ENCODE results near the gene ZFR. TPM values are rescaled to one million over a fixed set of nuclear protein-coding genes. Genes with fewer than 3 reads are reported as not detected.
"Not testable (repeated sequence)": the region's sequence is repeated elsewhere in the genome, so short reads cannot be mapped to it uniquely, and the experiment has no call there.

Gene ZFR
- total RNA-seq, 1 donor from 2014 or later = 73.8 TPM

DNA sequence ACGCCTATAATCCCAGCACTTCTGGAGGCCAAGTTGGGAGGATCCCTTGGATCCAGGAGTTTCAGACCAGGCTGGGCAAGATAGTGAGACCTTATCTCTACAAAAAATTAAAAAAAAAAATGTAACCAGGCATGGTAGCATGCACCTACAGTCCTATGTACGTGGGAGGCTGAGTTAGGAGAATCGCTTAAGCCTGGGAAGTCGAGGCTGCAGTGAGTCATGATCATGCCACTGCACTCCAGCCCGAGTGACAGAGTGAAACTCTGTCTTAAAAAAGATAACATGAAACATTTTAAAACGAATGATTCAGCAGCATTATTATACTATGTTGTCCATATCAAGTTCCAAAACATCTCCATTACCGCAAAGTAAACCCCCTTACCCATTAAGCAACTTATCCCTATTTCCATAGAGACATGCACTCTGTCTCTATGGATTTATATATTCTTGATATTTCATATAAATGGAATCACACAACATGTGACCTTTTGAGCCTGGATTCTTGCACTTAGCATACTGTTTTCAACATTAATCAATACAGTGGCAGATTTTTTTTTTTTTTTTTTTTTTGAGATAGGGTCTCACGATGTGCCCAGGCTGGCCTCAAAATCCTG lies 74.9 kb downstream of the ZFR start:
- DNase-seq (ENCODE audit: low spot score) = no peak
- intact Hi-C loops (cut with DNase I) = no loop called here

DNA sequence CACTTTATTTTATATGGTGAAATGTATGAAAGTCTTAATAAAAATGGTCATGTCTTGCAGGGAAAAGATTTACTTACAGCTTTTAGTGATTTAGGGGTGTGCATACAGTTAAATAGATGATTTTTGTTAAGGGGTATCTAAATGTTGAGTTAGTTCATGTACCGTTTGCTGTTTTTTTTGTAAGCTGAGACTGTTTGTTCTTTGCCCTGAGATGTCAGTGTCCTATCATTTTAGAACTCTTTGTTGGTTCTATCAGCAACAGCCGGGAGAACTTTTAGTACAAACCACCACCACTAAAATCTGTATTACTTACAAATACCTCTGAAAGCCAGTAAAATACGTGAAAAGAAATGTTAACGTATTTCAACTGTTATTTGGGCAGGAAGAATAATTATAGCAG lies 75.5 kb downstream of the ZFR start:
- intact Hi-C loops (cut with DNase I) = no loop called here

DNA sequence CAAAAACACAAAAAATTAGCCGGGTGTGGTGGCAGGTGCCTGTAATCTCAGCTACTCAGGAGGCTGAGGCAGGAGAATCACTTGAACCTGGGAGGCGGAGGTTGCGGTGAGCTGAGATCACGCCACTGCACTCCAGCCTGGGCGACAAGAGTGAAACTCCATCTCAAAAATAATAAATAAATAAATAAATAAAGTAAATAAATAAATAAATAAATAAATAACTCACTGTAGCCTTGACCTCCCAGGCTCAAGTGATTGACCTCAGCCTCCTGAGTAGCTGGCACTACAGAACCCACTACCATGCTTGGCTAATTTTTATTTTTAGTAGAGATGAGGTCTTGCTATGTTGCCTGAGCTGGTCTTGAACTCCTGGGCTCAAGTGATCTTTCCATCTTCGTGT lies 77.3 kb downstream of the ZFR start:
- intact Hi-C loops (cut with DNase I); DNase-seq (ENCODE audit: low spot score): not testable (repeated sequence)

More for the DNA sequence above, 75.5 kb downstream of the ZFR start:
- DNase-seq (ENCODE audit: low spot score) = no peak

DNA sequence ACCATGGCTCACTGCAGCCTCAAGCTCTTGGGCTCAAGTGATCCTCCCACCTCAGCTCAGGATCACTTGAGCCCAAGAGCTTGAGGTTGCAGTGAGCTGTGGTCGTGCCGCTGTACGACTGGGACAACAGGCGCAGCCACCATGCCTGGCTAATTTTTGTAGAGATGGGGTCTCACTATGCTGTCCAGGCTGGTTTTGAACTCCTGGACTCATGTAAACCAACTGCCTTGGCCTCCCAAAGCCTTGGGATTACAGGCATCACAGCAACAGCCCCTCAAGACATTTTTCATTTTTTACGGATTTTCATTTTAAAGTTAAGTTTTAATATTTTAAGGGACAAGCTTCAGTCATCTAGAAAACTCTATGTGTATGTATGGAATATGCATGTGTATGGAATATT lies 78.9 kb downstream of the ZFR start:
- no peak for DNase-seq (ENCODE audit: low spot score)
- intact Hi-C loops (cut with DNase I) = no loop called here

DNA sequence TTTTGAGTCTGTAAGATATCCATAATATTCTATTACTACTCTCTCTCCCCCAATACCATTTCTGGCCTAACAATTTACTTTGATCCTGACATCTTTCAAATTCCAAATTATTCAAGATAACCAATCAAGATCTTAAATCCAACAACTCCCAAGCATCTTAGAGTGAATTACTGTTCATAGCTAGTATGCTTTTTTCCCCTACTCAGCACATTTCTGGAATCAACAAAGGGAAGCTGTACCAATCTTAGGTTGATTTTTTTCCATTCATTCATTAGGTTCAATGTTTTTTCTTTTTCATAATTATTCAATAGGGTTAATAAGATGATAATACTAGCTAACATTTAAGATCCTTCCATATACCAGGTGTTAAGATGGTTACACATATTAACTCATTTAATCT lies 81.5 kb downstream of the ZFR start:
- no peak for DNase-seq (ENCODE audit: low spot score)
- intact Hi-C loops (cut with DNase I) = no loop called here

DNA sequence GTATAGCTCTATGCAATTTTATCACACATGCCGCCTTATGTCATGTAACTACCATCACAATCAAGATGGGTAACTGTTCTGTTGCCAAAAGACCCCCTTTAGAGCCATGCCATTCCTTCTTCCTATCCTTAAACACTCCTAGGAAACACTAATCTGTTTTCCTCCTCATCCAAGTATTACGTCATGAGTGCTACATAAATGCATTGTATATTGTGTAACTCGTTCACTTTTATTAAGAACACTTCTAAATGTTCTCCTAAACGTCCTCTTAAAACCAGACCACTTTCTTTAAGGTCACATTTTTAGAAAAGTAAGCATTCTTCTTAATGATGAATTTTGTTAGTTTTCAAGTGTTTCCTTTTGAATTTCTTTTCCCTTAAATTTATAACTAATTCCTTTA lies 82.0 kb downstream of the ZFR start:
- intact Hi-C loops (cut with DNase I) = no loop called here

DNA sequence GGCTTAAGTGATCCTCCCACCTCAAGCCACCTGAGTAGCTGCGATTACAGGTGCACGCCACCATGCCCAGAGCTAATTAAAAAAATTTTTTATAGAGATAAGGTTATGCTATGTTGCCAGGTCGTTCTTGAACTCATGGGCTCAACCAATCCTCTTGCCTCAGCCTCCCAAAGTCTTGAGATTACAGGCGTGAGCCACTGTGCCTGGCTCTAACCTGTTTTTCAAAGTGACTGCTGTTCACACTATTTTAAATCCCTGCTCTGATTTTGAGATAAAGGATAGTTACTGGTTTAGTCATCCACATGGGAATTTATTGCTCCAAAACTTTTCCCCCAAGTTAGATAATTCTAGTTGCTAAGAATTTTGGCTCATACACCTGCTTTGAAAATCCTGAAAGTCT lies 83.6 kb downstream of the ZFR start:
- intact Hi-C loops (cut with DNase I) = no loop called here
- no peak for DNase-seq (ENCODE audit: low spot score)

More for the DNA sequence above, 82.0 kb downstream of the ZFR start:
- DNase-seq (ENCODE audit: low spot score) = no peak

DNA sequence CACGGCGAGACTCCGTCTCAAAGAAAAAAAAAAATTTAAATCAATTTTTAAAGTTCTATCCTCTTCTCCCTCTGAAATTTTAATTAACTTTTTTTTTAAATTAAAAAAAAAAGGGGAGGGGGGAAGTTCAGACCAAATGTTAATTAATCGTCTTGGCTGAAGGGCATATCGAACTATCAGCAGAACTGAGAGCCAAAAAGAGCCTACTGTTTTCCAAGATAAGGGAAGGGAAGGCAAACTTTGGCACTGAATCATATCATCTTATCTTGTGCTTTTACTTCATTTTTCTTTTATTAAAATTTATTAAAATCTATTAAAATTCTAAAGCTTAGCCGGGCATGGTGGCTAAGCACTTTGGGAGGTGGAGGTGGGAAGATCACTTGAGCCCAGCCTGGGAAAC lies 85.9 kb downstream of the ZFR start:
- DNase-seq (ENCODE audit: low spot score) = no peak
- intact Hi-C loops (cut with DNase I) = no loop called here

DNA sequence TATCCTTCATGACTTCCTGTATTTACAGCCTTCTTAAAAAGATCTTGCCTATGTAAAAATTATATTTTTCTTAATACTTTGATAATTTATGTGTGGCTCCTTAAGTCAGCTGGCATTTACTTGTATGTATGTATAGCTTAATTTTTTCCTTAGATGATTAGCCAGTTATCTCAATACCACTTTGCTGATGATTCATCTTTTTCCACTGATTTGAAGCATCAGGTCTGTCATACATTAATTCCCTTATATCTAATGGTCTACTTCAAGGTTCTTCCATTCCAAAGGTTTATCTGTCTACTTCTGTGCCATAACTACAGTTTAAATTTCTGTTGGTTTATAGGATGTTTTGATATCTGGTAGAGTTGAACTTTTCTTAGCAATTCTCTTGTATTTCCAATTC lies 86.9 kb downstream of the ZFR start:
- DNase-seq (ENCODE audit: low spot score) = no peak
- intact Hi-C loops (cut with DNase I) = no loop called here

DNA sequence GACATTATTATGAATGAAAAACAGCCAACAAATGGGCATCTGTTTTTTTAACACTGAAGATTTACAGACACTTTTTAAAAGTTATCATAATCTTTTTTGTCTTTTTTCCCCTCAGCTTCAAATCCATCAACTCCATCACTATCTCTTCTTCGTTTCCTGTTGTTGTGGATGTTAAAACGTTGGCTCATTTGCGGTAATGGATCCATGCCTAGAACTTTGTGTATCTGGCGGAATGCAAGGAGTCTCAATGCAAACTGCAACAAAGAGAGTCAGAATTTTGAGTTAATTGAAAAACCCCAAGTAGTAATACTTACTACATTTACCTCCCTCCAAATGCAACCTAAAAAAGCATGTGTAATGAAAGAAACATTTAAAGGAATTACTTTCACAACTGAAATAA lies 88.9 kb downstream of the ZFR start:
- no peak for DNase-seq (ENCODE audit: low spot score)
- intact Hi-C loops (cut with DNase I) = no loop called here

DNA sequence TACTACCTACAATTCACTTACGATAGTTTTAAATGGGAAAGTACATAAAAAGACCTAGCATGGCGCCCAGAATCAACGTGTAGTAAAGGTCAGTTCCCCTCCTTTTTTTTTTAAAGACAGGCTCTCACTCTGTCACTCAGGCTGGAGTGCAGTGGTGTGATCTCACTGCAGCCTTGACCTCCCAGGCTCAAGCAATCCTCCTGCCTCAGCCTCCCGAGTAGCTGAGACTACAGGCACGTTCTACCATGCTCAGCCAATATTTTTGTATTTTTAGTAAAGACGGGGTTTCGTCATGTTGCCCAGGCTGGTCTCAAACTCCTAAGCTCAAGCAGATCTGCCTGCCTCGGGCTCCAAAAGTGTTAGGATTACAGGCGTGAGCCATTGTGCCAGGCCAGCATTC lies 91.1 kb downstream of the ZFR start:
- intact Hi-C loops (cut with DNase I) = no loop called here
- no peak for DNase-seq (ENCODE audit: low spot score)

DNA sequence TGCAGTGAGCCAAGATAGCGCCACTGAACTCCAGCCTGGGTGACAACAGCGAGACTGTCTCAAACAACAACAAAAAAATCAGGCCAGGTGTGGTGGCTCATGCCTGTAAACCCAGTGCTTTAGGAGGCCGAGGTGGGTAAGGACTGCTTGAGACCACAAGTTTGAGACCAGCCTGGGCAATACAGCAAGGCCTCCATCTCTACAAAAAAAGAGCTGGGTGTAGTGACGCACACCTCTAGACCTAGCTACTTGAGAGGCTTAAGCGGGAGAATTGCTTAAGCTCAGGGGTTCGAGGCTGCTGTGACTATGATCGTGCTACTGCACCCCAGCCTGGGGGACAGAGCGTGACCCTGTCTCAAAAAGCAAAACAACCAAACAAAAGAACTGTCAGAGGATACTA lies 91.9 kb downstream of the ZFR start:
- no peak for DNase-seq (ENCODE audit: low spot score)
- intact Hi-C loops (cut with DNase I) = no loop called here

DNA sequence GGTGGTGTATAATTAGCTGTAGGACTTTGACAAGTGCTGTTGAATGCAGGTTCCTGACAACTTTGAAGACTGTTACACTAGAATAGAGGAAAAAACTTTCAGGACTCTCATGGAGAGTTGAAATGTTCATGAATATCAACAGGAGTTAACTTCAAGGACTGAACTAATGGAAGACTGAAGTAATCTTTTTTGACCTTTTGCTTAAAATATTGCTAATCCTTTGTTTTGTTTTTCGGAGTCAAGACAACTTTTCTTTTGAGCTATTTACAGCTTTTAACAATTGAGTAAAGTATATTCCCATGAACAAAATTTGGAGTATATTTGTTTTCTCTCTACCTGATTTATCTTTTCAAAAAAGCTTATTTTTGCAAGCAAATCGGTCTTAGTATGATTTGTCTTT lies 97.7 kb downstream of the ZFR start:
- no peak for DNase-seq (ENCODE audit: low spot score)
- intact Hi-C loops (cut with DNase I) = no loop called here

DNA sequence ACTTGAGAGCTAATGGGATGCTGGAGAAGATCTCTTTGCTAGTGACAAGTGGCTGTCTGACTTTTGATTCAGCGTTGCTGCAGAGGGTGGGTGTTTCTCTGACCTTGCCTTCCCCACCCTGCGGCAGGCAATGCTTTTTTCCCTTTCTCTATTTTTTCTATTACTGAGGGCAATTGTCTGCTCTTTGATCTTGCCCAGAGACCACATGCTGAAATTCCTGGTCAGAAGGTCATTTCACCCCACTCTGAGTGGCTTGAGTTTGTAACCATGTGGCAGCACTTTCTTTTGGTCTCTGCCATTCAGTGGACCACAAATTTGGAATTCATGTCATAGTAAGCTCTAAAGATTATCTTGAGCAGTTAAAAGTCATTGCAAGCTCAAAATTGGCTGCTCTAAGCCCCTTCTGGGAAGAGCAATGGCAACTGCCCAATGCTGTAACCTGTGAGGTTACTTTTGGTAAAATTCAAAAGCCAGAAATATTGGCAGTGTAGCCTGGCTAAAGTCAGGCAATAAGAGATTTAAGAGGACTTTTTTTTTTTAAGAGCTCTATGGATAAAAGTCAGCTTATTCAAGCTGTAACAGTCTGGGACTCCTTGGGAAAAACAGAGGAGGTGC lies 101.4 kb downstream of the ZFR start:
- intact Hi-C loops (cut with DNase I) = no loop called here
- DNase-seq (ENCODE audit: low spot score) = no peak

DNA sequence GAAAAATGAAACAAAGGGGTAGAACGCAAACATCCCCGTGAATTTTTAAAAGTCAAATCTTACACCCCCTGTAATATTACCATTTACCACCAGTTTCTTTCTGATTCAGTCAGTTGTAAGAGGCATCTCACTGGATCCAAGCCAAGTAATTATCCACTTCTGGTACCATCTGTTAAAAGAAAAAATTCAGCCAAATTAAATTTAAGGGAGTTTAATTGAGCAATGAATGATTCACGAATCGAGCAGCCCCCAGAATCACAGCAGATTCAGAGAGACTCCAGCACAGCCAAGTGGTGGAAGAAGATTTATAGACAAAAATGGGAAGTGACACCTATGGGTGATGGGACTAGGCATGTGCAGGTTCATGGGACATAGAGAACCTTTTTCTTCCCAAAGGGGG lies 101.9 kb downstream of the ZFR start:
- no peak for DNase-seq (ENCODE audit: low spot score)
- intact Hi-C loops (cut with DNase I) = no loop called here

DNA sequence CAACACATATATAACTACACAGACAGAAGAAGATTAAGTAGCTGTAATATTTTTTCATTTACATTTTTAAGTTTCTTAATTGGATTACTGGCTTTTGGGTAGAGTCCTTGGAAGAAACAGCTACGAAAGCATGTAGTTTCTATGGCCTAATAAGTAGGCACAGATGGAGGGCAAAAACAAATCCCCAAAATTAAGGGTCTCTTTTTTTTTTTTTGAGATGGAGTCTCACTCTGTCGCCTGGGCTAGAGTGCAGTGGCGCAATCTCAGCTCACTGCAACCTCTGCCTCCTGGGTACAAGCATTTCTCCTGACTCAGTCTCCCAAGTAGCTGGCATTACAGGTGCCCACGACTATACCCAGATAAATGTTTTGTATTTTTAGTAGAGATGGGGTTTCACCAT lies 104.7 kb downstream of the ZFR start:
- intact Hi-C loops (cut with DNase I) = no loop called here
- DNase-seq (ENCODE audit: low spot score) = no peak

DNA sequence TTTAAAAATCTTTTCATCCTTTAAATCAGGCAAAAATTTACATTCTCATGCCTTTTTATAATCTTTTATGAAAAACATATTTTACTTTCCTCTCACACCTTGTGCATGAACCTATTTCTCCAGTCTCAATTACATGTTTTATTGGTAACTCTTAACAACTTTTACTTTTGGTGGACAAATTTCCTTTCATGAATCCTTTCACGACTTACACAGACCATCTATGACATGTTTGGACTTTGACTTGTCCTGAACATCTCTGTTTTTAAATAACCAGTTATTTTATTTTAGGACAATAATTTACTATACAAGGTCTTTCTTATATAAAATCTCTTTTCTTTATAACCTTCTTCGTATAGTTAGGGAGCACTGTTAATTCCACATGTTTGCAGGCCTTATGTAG lies 105.3 kb downstream of the ZFR start:
- intact Hi-C loops (cut with DNase I) = no loop called here

DNA sequence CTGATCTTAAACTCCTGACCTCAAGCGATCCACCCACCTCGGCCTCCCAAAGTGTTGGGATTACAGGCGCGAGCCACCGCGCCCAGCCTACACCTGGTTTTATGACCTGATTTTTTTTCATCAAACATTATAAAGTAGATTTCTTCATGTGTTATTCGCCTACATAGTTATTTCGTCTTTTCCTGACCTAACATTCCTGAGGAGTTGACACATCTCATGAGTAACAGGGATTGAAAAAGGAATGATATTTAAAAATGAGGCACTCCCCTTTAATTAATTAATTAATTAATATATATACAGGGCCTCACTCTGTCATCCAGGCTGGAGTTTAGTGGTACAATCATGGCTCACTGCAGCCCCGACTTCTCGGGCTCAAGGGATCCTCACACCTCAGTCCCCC lies 111.6 kb downstream of the ZFR start:
- no peak for DNase-seq (ENCODE audit: low spot score)
- intact Hi-C loops (cut with DNase I) = no loop called here

More for the DNA sequence above, 105.3 kb downstream of the ZFR start:
- no peak for DNase-seq (ENCODE audit: low spot score)

DNA sequence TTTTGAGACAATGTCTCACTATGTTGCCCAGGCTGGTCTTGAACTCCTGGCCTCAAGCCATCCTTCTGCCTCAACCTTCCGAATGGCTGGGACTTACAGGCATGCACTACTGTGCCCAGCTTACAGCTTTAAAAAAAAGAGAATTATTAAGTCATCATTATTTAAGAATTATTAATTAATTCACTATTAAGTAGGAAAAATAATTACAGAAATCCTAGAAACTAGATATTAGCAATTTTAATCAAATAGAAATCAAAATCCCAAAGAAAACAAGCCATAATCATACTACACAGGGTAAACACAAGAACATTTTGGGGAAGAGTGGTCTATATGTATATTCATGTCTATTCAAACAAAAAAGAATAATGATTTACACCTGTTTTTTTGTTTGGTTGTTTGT lies 112.2 kb downstream of the ZFR start:
- intact Hi-C loops (cut with DNase I) = no loop called here
- no peak for DNase-seq (ENCODE audit: low spot score)

DNA sequence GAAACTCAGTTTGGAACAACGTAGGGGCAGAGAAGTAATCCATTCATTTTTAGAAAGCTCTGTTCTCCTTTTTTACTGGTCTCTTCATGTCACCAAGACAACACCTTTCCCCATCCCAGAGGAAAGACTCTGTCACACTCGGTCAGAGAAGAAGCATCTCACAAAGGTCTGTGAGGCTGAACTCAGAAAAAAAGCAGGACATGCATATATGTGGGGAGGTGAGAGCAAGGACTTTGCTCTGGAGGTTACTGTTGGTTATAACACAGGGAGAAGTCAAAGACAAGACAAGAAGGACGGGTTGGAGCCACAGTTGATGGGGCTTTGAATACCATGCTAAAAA lies 112.6 kb downstream of the ZFR start:
- intact Hi-C loops (cut with DNase I) = no loop called here
- DNase-seq (ENCODE audit: low spot score) = no peak

DNA sequence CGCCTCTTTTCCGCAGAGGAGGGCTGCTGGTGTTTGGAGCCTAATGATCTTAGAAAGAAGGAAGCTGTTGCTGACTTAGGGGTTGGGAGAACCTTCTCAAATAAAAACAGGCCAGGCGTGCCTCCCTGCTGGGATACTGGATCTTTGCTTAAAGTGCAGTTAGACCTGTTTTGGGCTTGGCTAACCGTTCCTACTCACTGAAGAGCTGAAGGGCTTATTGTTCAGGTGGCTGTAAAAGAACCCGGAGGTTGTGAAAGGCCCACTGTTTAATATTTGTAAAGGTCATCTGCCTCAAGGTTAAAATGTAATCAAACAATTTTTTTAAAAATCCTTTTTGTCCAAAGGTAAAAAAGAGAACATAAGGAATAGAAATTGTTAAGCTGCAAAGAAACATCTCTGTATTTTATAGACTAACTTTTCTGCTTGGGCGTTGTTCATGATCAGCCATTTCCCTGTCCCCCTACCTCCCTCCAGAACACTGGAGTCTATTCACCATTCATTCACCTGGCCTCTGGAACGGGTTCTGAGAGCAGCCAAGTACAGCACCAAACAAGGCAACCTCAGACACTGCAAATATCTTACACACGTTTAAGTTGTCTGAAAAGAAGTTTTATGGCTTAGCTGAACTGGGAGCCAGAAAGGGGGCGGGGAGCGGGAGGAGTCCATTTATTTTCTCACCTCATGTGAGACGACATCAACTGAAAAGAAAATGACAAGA lies 113.2 kb downstream of the ZFR start:
- intact Hi-C loops (cut with DNase I) = no loop called here

More for the DNA sequence above, 113.2 kb downstream of the ZFR start:
- no peak for DNase-seq (ENCODE audit: low spot score)

Measured in cardiac septum (tissue), 1 donor.